Measurements from ENCODE around the gene TMEM81. TPM values are rescaled to one million over a fixed set of nuclear protein-coding genes. Genes with fewer than 3 reads are reported as not detected.

The TMEM81 gene
- total and polyA plus RNA-seq, 12 donors: 1.6 to 3.8 (median 2.2) TPM

DNA sequence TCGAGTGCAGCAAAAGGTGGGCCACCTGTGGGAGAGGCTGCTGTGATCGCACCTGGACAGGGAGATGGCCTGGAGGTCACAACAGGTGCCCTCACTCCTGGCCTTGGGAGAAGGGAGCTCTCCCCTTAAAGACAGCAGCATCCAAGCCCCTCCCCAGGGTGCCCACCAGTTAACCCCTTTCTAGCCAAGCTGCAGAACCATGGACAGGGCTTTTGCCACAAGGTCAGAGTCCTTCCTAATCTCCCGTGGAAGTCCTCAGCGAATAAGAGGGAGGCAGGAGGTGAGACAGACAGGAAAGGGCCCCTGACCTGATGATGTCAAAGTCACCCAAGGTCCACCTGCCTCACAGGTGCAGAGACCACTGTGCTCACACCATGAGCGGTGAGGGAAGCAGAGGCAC is 39.5 kb downstream of the TMEM81 start:
- H3K36me3 ChIP-seq: no peaks in the 10 kb centered on the region
- DNase-seq: no peak
- peaks cover 0 to 10% (median 0%) of the 10 kb centered on the region in 9 donors for H3K4me1 ChIP-seq
- TF ChIP-seq, protein P1, sequence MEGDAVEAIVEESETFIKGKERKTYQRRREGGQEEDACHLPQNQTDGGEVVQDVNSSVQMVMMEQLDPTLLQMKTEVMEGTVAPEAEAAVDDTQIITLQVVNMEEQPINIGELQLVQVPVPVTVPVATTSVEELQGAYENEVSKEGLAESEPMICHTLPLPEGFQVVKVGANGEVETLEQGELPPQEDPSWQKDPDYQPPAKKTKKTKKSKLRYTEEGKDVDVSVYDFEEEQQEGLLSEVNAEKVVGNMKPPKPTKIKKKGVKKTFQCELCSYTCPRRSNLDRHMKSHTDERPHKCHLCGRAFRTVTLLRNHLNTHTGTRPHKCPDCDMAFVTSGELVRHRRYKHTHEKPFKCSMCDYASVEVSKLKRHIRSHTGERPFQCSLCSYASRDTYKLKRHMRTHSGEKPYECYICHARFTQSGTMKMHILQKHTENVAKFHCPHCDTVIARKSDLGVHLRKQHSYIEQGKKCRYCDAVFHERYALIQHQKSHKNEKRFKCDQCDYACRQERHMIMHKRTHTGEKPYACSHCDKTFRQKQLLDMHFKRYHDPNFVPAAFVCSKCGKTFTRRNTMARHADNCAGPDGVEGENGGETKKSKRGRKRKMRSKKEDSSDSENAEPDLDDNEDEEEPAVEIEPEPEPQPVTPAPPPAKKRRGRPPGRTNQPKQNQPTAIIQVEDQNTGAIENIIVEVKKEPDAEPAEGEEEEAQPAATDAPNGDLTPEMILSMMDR (IDR thresholded peaks at IDR 0.05): no peak
- ATAC-seq: no peak
- peaks cover 14 to 81% (median 69%) of the 10 kb centered on the region in 7 donors for H3K27me3 ChIP-seq
- 30 to 31% methylated on average over 5 of the region's 5 CpGs for WGBS, 2 donors
- H3K9me3 ChIP-seq: no peaks in the 10 kb centered on the region
- intact Hi-C loops (cut with DNase I): no loop called here
- H3K4me3 ChIP-seq: no peak overlapping the region
- H3K27ac ChIP-seq: no peak overlapping the region

DNA sequence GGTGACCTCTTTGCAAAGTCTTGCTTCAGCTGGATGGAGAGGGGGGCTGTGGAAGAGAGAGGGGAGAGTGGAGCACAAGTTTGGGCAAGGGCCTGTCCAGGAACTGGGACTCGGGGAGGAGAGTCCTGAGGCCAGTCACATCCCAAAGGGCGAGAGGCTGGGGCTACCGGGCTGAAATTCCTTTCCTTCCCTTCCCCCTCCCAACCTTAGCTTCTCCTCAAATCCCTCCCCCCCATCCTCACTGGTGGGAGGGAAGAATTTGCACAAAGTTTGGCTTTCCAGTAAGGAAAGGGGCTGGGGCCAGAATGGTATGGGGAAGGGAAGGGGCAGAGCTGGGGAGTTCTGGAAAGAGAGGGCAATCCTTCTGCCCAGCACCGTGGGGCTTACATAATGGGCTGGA is 40.4 kb downstream of the TMEM81 start:
- WGBS, 2 donors: 16 to 21% methylated on average over 4 of the region's 4 CpGs
- ATAC-seq (no peak), DNase-seq (no peak)
- Histone ChIP-seq H3K9me3 (no peaks in the 10 kb centered on the region), H3K36me3 (no peaks in the 10 kb centered on the region), H3K27ac (no peak overlapping the region), H3K4me1 (peaks cover 0 to 10% (median 0%) of the 10 kb centered on the region in 9 donors), H3K4me3 (no peak overlapping the region), H3K27me3 (peaks cover 14 to 77% (median 69%) of the 10 kb centered on the region in 7 donors)
- TF ChIP-seq, protein P1 (IDR thresholded peaks at IDR 0.05): no peak
- intact Hi-C loops (cut with DNase I): no loop called here

DNA sequence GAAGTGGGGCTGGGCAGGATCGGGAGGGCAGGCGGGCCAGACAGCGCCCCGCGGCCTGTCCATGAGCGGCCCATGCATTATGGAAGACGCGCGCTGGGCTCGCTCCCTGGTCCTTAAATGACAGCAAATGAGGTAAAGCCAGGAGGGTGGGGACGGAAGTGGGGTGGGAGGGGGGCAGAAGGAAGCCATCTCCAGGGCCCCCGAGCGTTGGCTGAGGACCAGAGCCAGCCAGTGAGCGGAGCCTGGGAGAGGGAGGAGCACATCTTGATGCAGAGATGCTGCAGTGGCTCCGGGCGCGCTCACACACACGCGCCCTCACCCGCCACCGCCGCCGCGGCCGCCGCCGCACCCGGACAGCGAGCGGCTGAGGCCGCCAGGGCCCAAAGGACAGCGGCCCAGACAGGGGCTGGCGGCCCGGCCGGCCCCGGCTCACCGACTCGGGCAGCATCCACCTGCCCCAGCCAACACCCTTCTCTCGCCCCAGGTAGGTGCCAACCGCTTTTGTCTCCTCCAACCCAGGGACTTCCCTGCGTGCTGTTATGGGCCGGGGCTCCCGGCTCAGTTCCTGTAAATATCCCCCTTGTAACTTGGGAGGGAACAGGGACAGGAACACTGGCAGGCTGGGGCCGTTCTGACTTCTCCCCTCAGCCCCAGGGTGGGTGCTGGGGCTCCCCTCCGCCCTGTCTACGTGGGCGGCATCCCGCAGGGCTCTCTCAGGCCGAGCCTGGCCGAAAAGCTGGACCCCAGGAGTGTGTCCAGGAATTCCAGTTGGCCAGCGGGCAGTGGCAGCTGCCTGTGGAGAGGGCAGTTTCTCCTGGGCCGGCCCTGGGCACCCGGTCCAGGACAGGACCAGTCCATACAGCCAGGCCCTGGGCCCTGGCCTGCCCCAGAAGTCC is 41.1 kb downstream of the TMEM81 start, which contains the start of gene CNTN2:
TSS of gene CNTN2 (plus strand) at position 302 of the 896 bp plus-strand sequence. CDS start 9,974 bp downstream, outside the sequence.
- no peak within 1 kb of the TSS for H3K27ac ChIP-seq
- H3K9me3 ChIP-seq: no peaks in the 10 kb centered on the region
- 9% methylated on average over 46 to 53 of the region's 53 CpGs for WGBS, 2 donors
- DNase-seq (no peak), ATAC-seq (peak in 1 of 8 donors; percentile 28)
- H3K36me3 ChIP-seq: no peaks in the 10 kb centered on the region
- H3K4me3 ChIP-seq: peak within 1 kb of the TSS in 1 of 10 donors; percentile 8
- intact Hi-C loops (cut with DNase I): no loop called here
- H3K4me1 ChIP-seq: peaks cover 0 to 10% (median 0%) of the 10 kb centered on the region in 9 donors
- peaks cover 14 to 74% (median 69%) of the 10 kb centered on the region in 7 donors for H3K27me3 ChIP-seq
- TF ChIP-seq, protein P1 (IDR thresholded peaks at IDR 0.05): no peak

DNA sequence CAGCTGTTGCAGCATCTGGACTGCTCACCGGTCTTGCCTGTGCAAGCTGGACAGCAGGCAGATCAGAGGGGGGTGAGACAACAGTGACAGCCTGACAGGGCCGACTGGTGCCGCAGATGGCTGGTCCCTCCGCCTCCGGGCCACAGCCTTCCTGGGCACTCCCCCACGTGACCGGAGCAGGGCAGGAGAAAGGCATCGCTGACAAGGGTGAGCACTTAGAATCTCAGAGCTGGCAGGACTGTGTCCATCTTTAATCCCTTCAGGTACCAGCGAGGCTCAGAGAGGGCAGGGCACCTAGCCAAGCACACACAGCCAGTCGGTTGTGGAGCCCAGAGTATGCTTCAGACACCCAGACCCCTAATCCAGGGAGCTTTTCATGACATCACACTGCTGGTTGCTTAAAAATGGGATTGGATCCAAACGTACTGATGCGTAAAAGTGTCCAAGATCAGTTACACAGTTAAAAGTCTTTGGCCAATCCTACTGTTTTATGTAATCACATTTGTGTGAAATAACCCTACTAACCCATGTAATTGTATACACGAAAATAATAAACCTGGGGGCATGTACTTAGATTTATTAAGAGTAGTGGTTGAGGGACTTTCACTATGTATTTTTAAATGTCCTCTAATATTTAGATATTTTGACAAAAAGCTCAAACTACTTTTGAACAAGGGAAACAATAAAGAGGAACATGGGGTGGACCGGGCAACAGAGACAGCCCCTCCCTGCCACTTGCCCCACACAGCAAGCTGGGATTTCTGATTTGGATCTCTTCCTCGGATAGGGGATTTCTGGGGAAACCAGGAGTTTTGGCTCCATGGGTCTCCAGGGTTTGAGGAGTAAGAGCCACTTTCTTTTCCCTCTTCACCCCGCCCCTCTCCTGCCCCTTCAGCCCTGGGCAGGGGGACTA is 42.0 kb downstream of the TMEM81 start:
- intact Hi-C loops (cut with DNase I): no loop called here
- no peak overlapping the region for H3K4me3 ChIP-seq
- WGBS, 2 donors: 58 to 59% methylated on average over 16 of the region's 16 CpGs
- no peak for ATAC-seq
- TF ChIP-seq, protein P1 (IDR thresholded peaks at IDR 0.05): no peak
- H3K36me3 ChIP-seq: no peaks in the 10 kb centered on the region
- H3K4me1 ChIP-seq: peaks cover 0 to 10% (median 0%) of the 10 kb centered on the region in 9 donors
- H3K27ac ChIP-seq: no peak overlapping the region
- peaks cover 14 to 65% (median 61%) of the 10 kb centered on the region in 7 donors for H3K27me3 ChIP-seq
- DNase-seq: no peak
- H3K9me3 ChIP-seq: no peaks in the 10 kb centered on the region

Measured in heart right ventricle (tissue), 16 donors.